ENCODE data around the gene WDR26.
"Not testable (repeated sequence)": the region's sequence is repeated elsewhere in the genome, so short reads cannot be mapped to it uniquely, and the experiment has no call there.

The WDR26 gene

DNA sequence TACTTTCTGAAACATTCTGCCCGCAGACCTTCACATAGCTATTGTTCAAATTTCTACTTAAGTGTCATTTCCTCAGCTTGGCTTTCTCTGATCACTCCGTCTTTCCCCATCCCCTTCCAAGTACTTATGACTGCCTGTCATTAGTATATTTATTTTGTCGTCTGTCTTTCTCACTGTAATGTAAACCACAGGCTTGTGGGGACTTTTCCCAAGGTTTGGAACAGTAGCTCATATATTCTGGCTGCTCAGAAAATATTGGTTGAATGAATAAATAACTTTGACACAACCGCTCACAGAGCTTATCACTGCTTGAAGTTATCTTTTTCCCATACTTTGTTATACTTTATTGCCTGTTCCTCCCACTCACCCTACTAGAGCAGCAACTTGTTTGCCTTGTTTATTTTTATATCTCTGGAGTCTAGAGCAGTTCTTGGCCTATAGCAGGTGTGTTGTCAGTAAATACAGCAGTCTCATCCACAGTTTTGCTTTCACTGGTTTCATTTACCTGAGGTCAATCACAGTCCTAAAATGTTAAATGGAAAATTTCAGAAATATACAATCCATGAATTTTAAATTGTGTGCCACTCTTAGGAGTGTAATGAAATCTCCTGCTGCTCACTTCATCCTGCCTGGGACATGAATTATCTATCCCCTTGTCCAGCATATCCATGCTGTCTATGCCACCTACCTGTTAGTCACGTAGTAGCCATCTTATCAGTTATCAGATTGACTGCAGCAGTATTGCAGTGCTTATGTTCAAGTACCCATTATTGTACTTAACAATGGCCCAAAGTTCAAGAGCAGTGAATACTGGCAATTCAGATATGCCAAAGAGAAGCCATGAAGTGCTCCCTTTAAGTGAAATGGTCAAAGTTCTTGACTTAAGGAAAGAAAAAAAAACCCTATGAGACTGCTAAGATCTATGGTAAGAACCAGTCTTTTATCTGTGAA, 80.3 kb downstream of the WDR26 start:
- no peak for DNase-seq (ENCODE audit: low spot score)
- no peak overlapping the region for H3K23ac ChIP-seq (ENCODE audit: low read depth, low read length, poor library complexity)
- peaks cover 2 to 6% of the 10 kb centered on the region in 2 donors for H3K4me1 ChIP-seq (ENCODE audit: control insufficient read depth in 2 of 2, insufficient read depth in 1 of 2, low read depth in 1 of 2, low read length in 2 of 2)
- H3K9me3 ChIP-seq (replicated peaks in 1 of 2; ENCODE audit: control insufficient read depth in 2 of 2, insufficient read depth in 1 of 2, low read depth in 1 of 2, low read length in 2 of 2), result no peaks in the 10 kb centered on the region
- H3K27ac ChIP-seq (replicated peaks; ENCODE audit: low read length), result no peak overlapping the region
- no peak overlapping the region for H3K4me3 ChIP-seq (ENCODE audit: low read length in 2 of 2)
- no peak overlapping the region for H4K91ac ChIP-seq (ENCODE audit: low read depth, low read length, poor library complexity)
- no peak overlapping the region for H3K9ac ChIP-seq (ENCODE audit: low read depth, low read length, poor library complexity)
- H3K4ac ChIP-seq (ENCODE audit: low read length), result no peak overlapping the region
- no peak overlapping the region for H2BK120ac ChIP-seq (ENCODE audit: low read depth, low read length)
- no peaks in the 10 kb centered on the region for H3K27me3 ChIP-seq (ENCODE audit: control insufficient read depth in 3 of 3, insufficient read depth in 3 of 3, low read depth in 1 of 3, low read length in 3 of 3)
- WGBS, 2 donors (ENCODE audit: extremely low coverage in 2 of 2, insufficient read length in 2 of 2, insufficient replicate concordance in 1 of 2), result no CpG with 5 or more reads among the region's 5 CpGs
- no peak overlapping the region for H2BK12ac ChIP-seq (ENCODE audit: low read length)
- H2BK5ac ChIP-seq (ENCODE audit: low read length), result no peak overlapping the region
- H4K8ac ChIP-seq (ENCODE audit: low read depth, low read length), result no peak overlapping the region
- H3K18ac ChIP-seq (ENCODE audit: low read length), result no peak overlapping the region
- no peak overlapping the region for H2AK5ac ChIP-seq (ENCODE audit: low read depth, low read length)
- peaks cover 0 to 2% of the 10 kb centered on the region in 2 donors for H3K36me3 ChIP-seq (replicated peaks in 1 of 2; ENCODE audit: control insufficient read depth in 2 of 2, insufficient read depth in 2 of 2, low read length in 2 of 2)
- H2BK15ac ChIP-seq (ENCODE audit: low read length), result no peak overlapping the region
- H3K14ac ChIP-seq (ENCODE audit: low read length), result no peak overlapping the region
- peaks cover 7% of the 10 kb centered on the region for H3K79me1 ChIP-seq (ENCODE audit: low read depth, low read length)
- peak overlapping the region; percentile 11 for H2AFZ ChIP-seq (ENCODE audit: low read length)
- H3K4me2 ChIP-seq (ENCODE audit: insufficient read depth, low read length, poor library complexity, severe bottlenecking), result no peak overlapping the region

DNA sequence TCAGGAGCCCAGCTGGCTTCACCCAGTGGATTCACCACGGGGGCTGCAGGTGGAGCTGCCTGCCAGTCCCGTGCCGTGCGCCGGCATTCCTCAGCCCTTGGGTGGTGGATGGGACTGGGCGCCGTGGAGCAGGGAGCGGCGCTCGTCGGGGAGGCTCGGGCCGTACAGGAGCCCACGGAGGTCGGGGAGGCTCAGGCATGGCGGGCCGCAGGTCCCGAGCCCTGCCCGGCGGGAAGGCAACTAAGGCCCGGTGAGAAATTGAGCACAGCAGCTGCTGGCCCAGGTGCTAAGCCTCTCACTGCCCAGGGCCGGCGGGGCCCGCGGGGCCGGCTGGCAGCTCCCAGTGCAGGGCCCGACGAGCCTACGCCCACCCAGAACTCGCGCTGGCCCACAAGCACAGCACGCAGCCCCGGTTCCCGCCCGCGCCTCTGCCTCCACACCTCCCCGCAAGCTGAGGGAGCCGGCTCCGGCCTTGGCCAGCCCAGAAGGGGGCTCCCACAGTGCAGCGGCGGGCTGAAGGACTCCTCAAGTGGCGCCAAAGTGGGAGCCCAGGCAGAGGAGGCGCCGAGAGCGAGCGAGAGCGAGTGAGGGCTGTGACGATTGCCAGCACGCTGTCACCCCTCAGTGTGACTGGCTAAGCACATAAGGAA, 82.0 kb downstream of the WDR26 start:
- not testable (repeated sequence) for H2AFZ ChIP-seq (ENCODE audit: low read length); H3K27me3 ChIP-seq (ENCODE audit: control insufficient read depth in 3 of 3, insufficient read depth in 3 of 3, low read depth in 1 of 3, low read length in 3 of 3); H3K4me1 ChIP-seq (ENCODE audit: control insufficient read depth in 2 of 2, insufficient read depth in 1 of 2, low read depth in 1 of 2, low read length in 2 of 2); H3K23ac ChIP-seq (ENCODE audit: low read depth, low read length, poor library complexity); H3K4me3 ChIP-seq (ENCODE audit: low read length in 2 of 2); H2BK12ac ChIP-seq (ENCODE audit: low read length); H3K18ac ChIP-seq (ENCODE audit: low read length); H3K14ac ChIP-seq (ENCODE audit: low read length); H2BK5ac ChIP-seq (ENCODE audit: low read length); H3K79me1 ChIP-seq (ENCODE audit: low read depth, low read length); H3K4ac ChIP-seq (ENCODE audit: low read length); H3K9me3 ChIP-seq (replicated peaks in 1 of 2; ENCODE audit: control insufficient read depth in 2 of 2, insufficient read depth in 1 of 2, low read depth in 1 of 2, low read length in 2 of 2); H3K4me2 ChIP-seq (ENCODE audit: insufficient read depth, low read length, poor library complexity, severe bottlenecking); H4K8ac ChIP-seq (ENCODE audit: low read depth, low read length); H3K27ac ChIP-seq (replicated peaks; ENCODE audit: low read length); H3K9ac ChIP-seq (ENCODE audit: low read depth, low read length, poor library complexity); H2BK120ac ChIP-seq (ENCODE audit: low read depth, low read length); DNase-seq (ENCODE audit: low spot score); H2AK5ac ChIP-seq (ENCODE audit: low read depth, low read length); H4K91ac ChIP-seq (ENCODE audit: low read depth, low read length, poor library complexity); H3K36me3 ChIP-seq (replicated peaks in 1 of 2; ENCODE audit: control insufficient read depth in 2 of 2, insufficient read depth in 2 of 2, low read length in 2 of 2); H2BK15ac ChIP-seq (ENCODE audit: low read length)
- WGBS, 2 donors (ENCODE audit: extremely low coverage in 2 of 2, insufficient read length in 2 of 2, insufficient replicate concordance in 1 of 2), result no CpG with 5 or more reads among the region's 49 CpGs

- not testable (repeated sequence) for H3K18ac ChIP-seq (ENCODE audit: low read length); H4K91ac ChIP-seq (ENCODE audit: low read depth, low read length, poor library complexity); H3K9ac ChIP-seq (ENCODE audit: low read depth, low read length, poor library complexity); H3K23ac ChIP-seq (ENCODE audit: low read depth, low read length, poor library complexity); H4K8ac ChIP-seq (ENCODE audit: low read depth, low read length); H2BK15ac ChIP-seq (ENCODE audit: low read length); H2BK5ac ChIP-seq (ENCODE audit: low read length); H2BK12ac ChIP-seq (ENCODE audit: low read length); H2AFZ ChIP-seq (ENCODE audit: low read length); H3K9me3 ChIP-seq (replicated peaks in 1 of 2; ENCODE audit: control insufficient read depth in 2 of 2, insufficient read depth in 1 of 2, low read depth in 1 of 2, low read length in 2 of 2); H3K27me3 ChIP-seq (ENCODE audit: control insufficient read depth in 3 of 3, insufficient read depth in 3 of 3, low read depth in 1 of 3, low read length in 3 of 3); H3K4me3 ChIP-seq (ENCODE audit: low read length in 2 of 2); H3K4me2 ChIP-seq (ENCODE audit: insufficient read depth, low read length, poor library complexity, severe bottlenecking); H3K4me1 ChIP-seq (ENCODE audit: control insufficient read depth in 2 of 2, insufficient read depth in 1 of 2, low read depth in 1 of 2, low read length in 2 of 2); H3K27ac ChIP-seq (replicated peaks; ENCODE audit: low read length); DNase-seq (ENCODE audit: low spot score); H3K4ac ChIP-seq (ENCODE audit: low read length); H2AK5ac ChIP-seq (ENCODE audit: low read depth, low read length); H2BK120ac ChIP-seq (ENCODE audit: low read depth, low read length); H3K79me1 ChIP-seq (ENCODE audit: low read depth, low read length); H3K14ac ChIP-seq (ENCODE audit: low read length); H3K36me3 ChIP-seq (replicated peaks in 1 of 2; ENCODE audit: control insufficient read depth in 2 of 2, insufficient read depth in 2 of 2, low read length in 2 of 2)
- no CpG with 5 or more reads among the region's 30 CpGs for WGBS, 2 donors (ENCODE audit: extremely low coverage in 2 of 2, insufficient read length in 2 of 2, insufficient replicate concordance in 1 of 2)
These were observed 84.9 kb downstream of the WDR26 start for GRCh38 chr1:224349716-224350115.

GRCh38 chr1:224348137-224348536, 86.5 kb downstream of the WDR26 start:
- Histone ChIP-seq H3K79me1 (ENCODE audit: low read depth, low read length) (no peaks in the 10 kb centered on the region), H3K27me3 (ENCODE audit: control insufficient read depth in 3 of 3, insufficient read depth in 3 of 3, low read depth in 1 of 3, low read length in 3 of 3) (no peaks in the 10 kb centered on the region), H3K9ac (ENCODE audit: low read depth, low read length, poor library complexity) (no peak overlapping the region), H3K4ac (ENCODE audit: low read length) (no peak overlapping the region), H2BK5ac (ENCODE audit: low read length) (no peak overlapping the region), H3K23ac (ENCODE audit: low read depth, low read length, poor library complexity) (no peak overlapping the region), H2AFZ (ENCODE audit: low read length) (no peak overlapping the region), H3K14ac (ENCODE audit: low read length) (no peak overlapping the region), H3K36me3 (replicated peaks in 1 of 2; ENCODE audit: control insufficient read depth in 2 of 2, insufficient read depth in 2 of 2, low read length in 2 of 2) (no peaks in the 10 kb centered on the region), H4K8ac (ENCODE audit: low read depth, low read length) (no peak overlapping the region), H3K18ac (ENCODE audit: low read length) (no peak overlapping the region), H3K27ac (replicated peaks; ENCODE audit: low read length) (no peak overlapping the region), H3K4me1 (ENCODE audit: control insufficient read depth in 2 of 2, insufficient read depth in 1 of 2, low read depth in 1 of 2, low read length in 2 of 2) (no peaks in the 10 kb centered on the region), H2BK12ac (ENCODE audit: low read length) (no peak overlapping the region), H2BK120ac (ENCODE audit: low read depth, low read length) (no peak overlapping the region), H3K4me2 (ENCODE audit: insufficient read depth, low read length, poor library complexity, severe bottlenecking) (no peak overlapping the region), H2AK5ac (ENCODE audit: low read depth, low read length) (no peak overlapping the region), H3K4me3 (ENCODE audit: low read length in 2 of 2) (no peak overlapping the region), H4K91ac (ENCODE audit: low read depth, low read length, poor library complexity) (no peak overlapping the region), H3K9me3 (replicated peaks in 1 of 2; ENCODE audit: control insufficient read depth in 2 of 2, insufficient read depth in 1 of 2, low read depth in 1 of 2, low read length in 2 of 2) (peaks cover 6 to 9% of the 10 kb centered on the region in 2 donors), H2BK15ac (ENCODE audit: low read length) (no peak overlapping the region)
- no peak for DNase-seq (ENCODE audit: low spot score)
- WGBS, 2 donors (ENCODE audit: extremely low coverage in 2 of 2, insufficient read length in 2 of 2, insufficient replicate concordance in 1 of 2), result no CpG with 5 or more reads among the region's 2 CpGs

Measured in neuronal stem cell (in vitro differentiated cells).